GM18499 (cell line): ENCODE results near the gene SORCS2.

Experiments used
- ATAC-seq: cut with Tn5 transposase; IDR thresholded peaks from one replicate; pipeline ENCODE4 v1.9.1; 2021; ENCODE audit warnings: moderate number of reproducible peaks; ENCODE audit not compliant: insufficient read depth, unreplicated experiment

Gene SORCS2

GRCh38 chr4:7313347-7313811 is 121.0 kb downstream of the SORCS2 start:
- ATAC-seq, result no peak

- ATAC-seq, result no peak
Observed at GRCh38 chr4:7313991-7314390, 121.7 kb downstream of the SORCS2 start.

- ATAC-seq, result no peak
Observed at GRCh38 chr4:7315286-7315685, 122.9 kb downstream of the SORCS2 start.

GRCh38 chr4:7315935-7316334 is 123.6 kb downstream of the SORCS2 start:
- ATAC-seq, result no peak

DNA sequence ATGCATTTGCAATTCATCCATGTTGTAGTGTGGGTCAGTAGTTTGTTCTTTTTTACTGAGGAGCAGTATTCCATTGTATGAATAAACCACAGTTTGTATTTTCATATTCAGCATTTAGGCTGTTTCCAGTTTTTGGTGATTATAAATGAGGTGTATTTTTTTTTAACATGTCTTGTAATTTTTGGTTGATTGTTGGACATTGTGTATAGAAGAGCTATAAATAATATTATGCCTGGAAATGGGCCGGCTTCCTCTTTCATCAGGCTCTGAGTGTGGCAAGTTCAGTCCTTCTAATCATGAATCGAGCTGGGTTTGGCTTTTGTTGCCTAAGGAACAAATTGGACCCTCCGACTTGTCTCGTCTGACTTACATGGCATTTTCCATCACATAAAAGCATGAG is 126.7 kb downstream of the SORCS2 start:
- ATAC-seq, result no peak

- no peak for ATAC-seq
Observed at GRCh38 chr4:7320206-7320797, 128.0 kb downstream of the SORCS2 start.

DNA sequence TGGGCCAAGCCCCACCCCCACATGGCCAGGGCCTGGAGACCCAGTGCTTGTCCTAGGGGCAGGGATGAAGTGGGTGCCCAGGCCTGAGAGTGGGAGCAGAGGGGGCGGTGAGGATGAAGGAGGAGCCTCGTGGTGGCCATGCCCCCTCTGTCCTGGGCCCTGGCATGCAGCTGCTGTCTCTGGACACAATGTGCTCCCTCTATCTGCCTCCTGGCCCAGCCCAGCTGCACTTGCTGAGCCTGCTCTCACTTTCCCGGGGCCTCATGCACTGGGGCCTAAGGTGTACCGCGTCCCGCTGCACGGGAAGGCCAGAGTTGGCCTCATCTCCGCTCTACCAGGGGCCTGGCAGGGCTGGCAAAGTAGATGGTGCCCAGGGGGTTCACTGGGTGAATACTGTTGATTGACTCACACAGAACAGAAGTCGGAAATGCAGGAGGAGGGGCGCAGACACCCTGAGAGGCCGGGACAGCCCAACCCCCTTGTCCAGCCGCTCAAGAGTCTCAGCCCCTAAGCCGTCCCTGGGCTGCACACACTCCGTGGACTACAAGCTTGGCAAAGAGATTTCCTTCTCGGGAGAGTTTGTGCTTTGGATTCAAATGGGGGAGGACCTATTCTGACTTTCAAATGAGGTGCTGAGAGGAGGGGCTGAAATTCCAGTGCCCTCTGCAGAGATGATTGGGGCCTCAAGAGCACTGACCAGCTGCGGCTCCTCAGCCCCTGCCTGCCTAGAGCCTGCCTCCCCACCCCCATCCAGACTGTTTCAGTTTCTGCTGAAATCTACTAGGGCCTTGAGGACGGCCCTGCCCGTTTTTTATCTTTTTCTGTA is 130.0 kb downstream of the SORCS2 start:
- ATAC-seq, result no peak

DNA sequence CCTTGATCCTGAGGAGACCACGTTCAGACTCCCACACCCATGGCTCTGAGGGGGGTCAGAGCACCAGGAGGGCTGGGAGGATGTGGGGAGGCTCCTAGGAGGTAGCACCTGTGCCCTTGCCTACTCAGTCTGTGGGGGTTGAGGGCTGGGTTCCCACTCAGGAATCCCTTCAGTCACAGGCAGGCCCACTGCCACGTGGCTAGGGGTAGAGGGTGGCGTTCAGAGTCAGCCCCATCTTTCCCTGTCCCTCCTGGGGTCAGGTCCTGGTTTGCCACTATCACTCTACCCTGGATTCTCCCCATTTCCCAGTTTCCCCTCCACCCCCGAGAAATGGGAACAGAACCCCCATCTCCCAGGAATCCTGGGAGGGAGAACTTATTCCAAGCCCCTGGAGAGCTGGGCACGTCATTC is 131.1 kb downstream of the SORCS2 start:
- no peak for ATAC-seq

GRCh38 chr4:7323872-7324650 is 131.7 kb downstream of the SORCS2 start:
- ATAC-seq, result no peak

DNA sequence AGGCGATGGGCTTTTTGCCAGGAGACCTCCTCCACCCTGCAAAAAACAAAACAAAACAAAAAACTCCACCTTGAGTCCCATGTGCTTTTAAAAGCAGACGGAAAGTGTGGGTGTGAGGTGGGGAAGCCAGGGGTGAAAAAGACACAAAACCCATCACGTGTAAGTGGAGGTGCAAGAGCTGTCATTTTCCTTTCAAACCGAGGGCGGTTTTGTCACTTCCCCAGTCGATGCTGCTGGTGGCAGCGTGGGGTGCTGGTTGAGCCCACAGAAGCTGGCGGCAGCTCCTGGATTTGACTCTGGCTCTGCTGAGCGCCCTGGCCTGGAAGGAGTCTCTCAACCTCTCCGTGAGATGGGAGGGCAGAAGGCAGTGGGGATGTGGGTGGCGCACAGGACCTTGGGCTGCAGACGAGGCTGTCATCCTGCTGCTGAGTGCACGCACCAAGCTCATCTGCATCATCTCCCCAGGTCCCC is 132.3 kb downstream of the SORCS2 start:
- ATAC-seq, result no peak

DNA sequence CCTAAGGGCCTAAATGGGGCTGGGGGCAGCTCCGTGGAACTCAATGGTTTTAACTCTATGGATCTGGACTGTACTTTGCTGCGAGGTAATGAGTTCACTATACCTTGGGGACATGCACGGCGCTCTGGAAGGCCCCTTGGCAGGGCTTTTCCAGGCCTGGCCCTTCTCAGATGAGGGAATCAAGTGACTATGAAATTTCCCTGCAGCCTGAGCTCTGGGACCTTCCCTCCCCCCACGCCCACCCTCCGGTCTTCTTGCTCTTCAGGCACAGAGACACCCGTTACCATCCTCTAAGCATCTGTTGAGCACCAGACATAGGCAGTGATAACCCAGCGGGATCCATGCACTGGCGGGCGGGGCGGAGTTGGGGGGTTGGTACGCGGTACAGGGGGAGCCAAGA is 133.2 kb downstream of the SORCS2 start:
- ATAC-seq, result no peak

DNA sequence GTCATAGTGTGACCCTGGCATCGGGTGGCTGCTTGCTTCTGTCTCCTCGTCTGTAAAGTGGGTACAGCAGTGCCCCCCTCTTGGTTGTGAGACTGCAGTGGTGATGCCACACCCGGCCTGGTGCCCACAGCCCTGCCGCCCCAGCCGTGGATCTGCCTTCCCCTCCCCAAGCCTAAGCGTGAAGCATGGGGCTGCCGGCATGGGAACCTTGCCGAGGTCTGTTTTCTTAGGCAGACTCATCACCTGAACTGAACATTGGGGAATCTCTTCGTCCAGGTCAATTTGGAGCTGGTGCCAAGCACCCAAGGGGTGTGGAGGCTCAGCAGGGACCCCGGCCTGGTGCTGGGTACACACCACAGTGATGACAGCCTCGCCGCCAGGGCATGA is 134.0 kb downstream of the SORCS2 start:
- ATAC-seq, result no peak

- ATAC-seq, result no peak
Observed at GRCh38 chr4:7326693-7327340, 134.5 kb downstream of the SORCS2 start.

- no peak for ATAC-seq
Observed at GRCh38 chr4:7327341-7327885, 135.1 kb downstream of the SORCS2 start.

- ATAC-seq, result no peak
Observed at GRCh38 chr4:7328162-7328912, 136.0 kb downstream of the SORCS2 start.

- ATAC-seq, result no peak
Observed at GRCh38 chr4:7328913-7329638, 136.7 kb downstream of the SORCS2 start.

DNA sequence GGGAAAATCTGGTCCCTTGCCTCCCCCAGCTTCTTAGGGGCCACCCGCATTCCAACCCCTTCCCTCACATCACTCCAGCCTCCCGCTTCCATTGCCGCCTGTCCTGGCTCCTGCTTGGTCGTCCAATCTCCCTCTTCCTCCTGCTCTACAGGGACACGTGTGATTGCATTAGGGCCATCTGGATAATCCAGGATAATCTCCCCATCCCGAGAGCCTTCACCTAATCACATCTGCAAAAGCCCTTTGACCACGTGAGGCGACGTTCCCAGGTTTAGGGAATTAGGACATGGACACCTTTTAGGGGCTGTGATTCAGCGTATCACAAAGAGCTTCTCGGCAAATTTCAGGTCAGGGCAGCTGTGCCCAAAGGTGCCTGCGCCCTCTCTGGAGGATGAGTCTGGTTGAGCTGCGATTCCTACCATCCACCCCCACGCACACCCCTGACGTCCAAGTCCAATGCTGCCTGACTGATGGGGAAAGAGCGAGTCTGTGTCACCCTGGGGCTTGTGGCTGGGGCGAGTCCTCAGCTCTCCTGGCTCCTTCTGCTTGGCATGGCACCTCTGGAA is 137.8 kb downstream of the SORCS2 start:
- no peak for ATAC-seq

- ATAC-seq, result no peak
Observed at GRCh38 chr4:7330811-7331681, 138.7 kb downstream of the SORCS2 start.
